Naive thymus-derived CD4-positive, alpha-beta T cell (primary cell): Measurements from ENCODE around the gene MMS19. TPM values are rescaled to one million over a fixed set of nuclear protein-coding genes. Genes with fewer than 3 reads are reported as not detected.
A peak's percentile ranks its signal among the peaks of the same experiment; 100 is the strongest.

Experiments used
- ATAC-seq: fragments of 150-1000 bp; cut with Tn5 transposase; 2 replicates; pipeline ENCODE4 v1.10.0; 2021; ENCODE audit warnings: mild to moderate bottlenecking, moderate library complexity
- CTCF ChIA-PET: fragments of 350-600 bp; sonication (Branson Sonifier 250); formaldehyde crosslinking; loops from one replicate; lab custom pipeline; 2021; ENCODE audit warnings: antibody characterized with exemption; lab: Charles Lee
- POLR2A ChIA-PET: fragments of 350-600 bp; sonication (Branson Sonifier 250); formaldehyde crosslinking; loops from one replicate; lab custom pipeline; 2021; ENCODE audit warnings: antibody characterized with exemption, inconsistent platforms; lab: Charles Lee
- DNase-seq, 9 donors: peaks; one replicate each; pipeline versions ENCODE4 v3.0.0 to v3.0.0-alpha.2; 2020 to 2022; ENCODE audit warnings: mixed read lengths in 1 of 9
- H3K27ac ChIP-seq: one replicate; pipeline ENCODE4 v1.7.0; 2013; ENCODE audit warnings: mild to moderate bottlenecking, low read depth, low read length, moderate library complexity
- H3K27me3 ChIP-seq, 2 donors: one replicate each; pipeline ENCODE4 v1.7.0; 2013; ENCODE audit warnings: low read length in 2 of 2, mild to moderate bottlenecking in 2 of 2, moderate library complexity in 2 of 2; ENCODE audit not compliant: control insufficient read depth in 2 of 2, insufficient read depth in 2 of 2
- H3K36me3 ChIP-seq, 3 experiments: 1 replicate in 2 of 3; 2 replicates in 1 of 3; pipeline ENCODE4 v1.7.0; 2013; ENCODE audit warnings: low read length in 3 of 3, mild to moderate bottlenecking in 3 of 3, moderate library complexity in 1 of 3; ENCODE audit not compliant: insufficient read depth in 3 of 3, control insufficient read depth in 2 of 3
- H3K4me1 ChIP-seq, 2 donors: one replicate each; pipeline ENCODE4 v1.7.0; 2013; ENCODE audit warnings: low read length in 2 of 2, mild to moderate bottlenecking in 2 of 2, moderate library complexity in 1 of 2; ENCODE audit not compliant: control insufficient read depth in 2 of 2, insufficient read depth in 2 of 2
- H3K4me3 ChIP-seq: 2 replicates; pipeline ENCODE4 v1.7.0; 2013; ENCODE audit warnings: mild to moderate bottlenecking, low read length
- H3K9me3 ChIP-seq, 3 experiments: 1 replicate in 2 of 3; 2 replicates in 1 of 3; pipeline ENCODE4 v1.7.0; 2013; ENCODE audit warnings: low read length in 3 of 3; ENCODE audit not compliant: control insufficient read depth in 2 of 3
- H3K27ac Mint-ChIP-seq, 9 donors: one replicate each; pipeline ENCODE4 v1.8.0; 2020 to 2022; ENCODE audit warnings: mixed read lengths in 9 of 9, mild to moderate bottlenecking in 8 of 9, moderate library complexity in 5 of 9, inconsistent platforms in 2 of 9
- H3K27me3 Mint-ChIP-seq, 5 donors: one replicate each; pipeline ENCODE4 v1.8.0; 2021 to 2022; ENCODE audit warnings: mixed read lengths in 5 of 5, mild to moderate bottlenecking in 1 of 5
- H3K36me3 Mint-ChIP-seq, 5 donors: one replicate each; pipeline ENCODE4 v1.8.0; 2020 to 2022; ENCODE audit warnings: mixed read lengths in 5 of 5, mild to moderate bottlenecking in 3 of 5, inconsistent platforms in 1 of 5
- H3K4me1 Mint-ChIP-seq, 7 donors: one replicate each; pipeline ENCODE4 v1.8.0; 2020 to 2022; ENCODE audit warnings: mixed read lengths in 7 of 7, mild to moderate bottlenecking in 3 of 7, inconsistent platforms in 1 of 7
- H3K4me3 Mint-ChIP-seq, 10 donors: one replicate each; pipeline ENCODE4 v1.8.0; 2020 to 2022; ENCODE audit warnings: mild to moderate bottlenecking in 10 of 10, mixed read lengths in 10 of 10, moderate library complexity in 6 of 10, inconsistent platforms in 2 of 10
- H3K9me3 Mint-ChIP-seq, 11 donors: one replicate each; pipeline ENCODE4 v1.8.0; 2020 to 2022; ENCODE audit warnings: mixed read lengths in 11 of 11, mild to moderate bottlenecking in 4 of 11, inconsistent platforms in 1 of 11, moderate library complexity in 1 of 11
- intact Hi-C, 2 donors: fragments of 100-400 bp; cut with micrococcal nuclease; formaldehyde crosslinking; loops; one replicate each; pipeline ENCODE4 v1.15.1; 2023
- polyA plus RNA-seq, 2 donors: library from polyadenylated mRNA; unstranded; fragments of 300-500 nt; fragmentation: Illumina TruSeq; gene quantifications; one replicate each; pipeline ENCODE4 v1.2.3, GENCODE V29; 2021
- total RNA-seq, 6 experiments: library from RNA in 5 of 6; stranded (reverse) in 5 of 6; gene quantifications; 1 replicate in 5 of 6; 2 replicates in 1 of 6; pipeline ENCODE4 v1.2.3 and lab custom pipeline; 2021 to 2026

The MMS19 gene
- 100 to 1,000 TPM in 2 of 5 experiments, 10 to 100 TPM in 3; 68.7 to 113 (median 87.9) TPM for total RNA-seq
- 10 to 100 TPM; 37.4 to 59.0 TPM for polyA plus RNA-seq
- 98.5 reads per million, percentile 84 among the genes with 10 or more reads in this experiment for total RNA-seq (lab: John Stamatoyannopoulos, UW)

GRCh38 chr10:97498076-97498840 is at the start of gene MMS19:
Gene MMS19, minus strand, starts transcription at chr10:97498422. Its CDS starts 38 bp downstream, at chr10:97498384.
- ATAC-seq, result peak; percentile 89
- peak within 1 kb of the TSS; percentile 81 for H3K27ac ChIP-seq
- Mint-ChIP-seq H3K4me1 (peaks cover 28 to 65% (median 49%) of the 10 kb centered on the region in 7 donors), H3K36me3 (peaks cover 0 to 2% (median 0%) of the 10 kb centered on the region in 5 donors), H3K27me3 (peaks cover 0 to 34% (median 21%) of the 10 kb centered on the region in 5 donors), H3K9me3 (no peaks in the 10 kb centered on the region), H3K4me3 (peak within 1 kb of the TSS; percentile 85 to 99 (median 98)), H3K27ac (peak within 1 kb of the TSS; percentile 94 to 98 (median 97))
- DNase-seq, result peak; percentile 99 to 100 (median 100)
- CTCF ChIA-PET, result no interaction called here
- POLR2A ChIA-PET, result no interaction called here
- H3K4me3 ChIP-seq, result peak within 1 kb of the TSS; percentile 96
- no peaks in the 10 kb centered on the region for H3K9me3 ChIP-seq
- H3K36me3 ChIP-seq, result peaks cover 0 to 6% (median 0%) of the 10 kb centered on the region in 3 experiments
- H3K27me3 ChIP-seq, result no peaks in the 10 kb centered on the region
- peaks cover 20 to 41% of the 10 kb centered on the region in 2 donors for H3K4me1 ChIP-seq
- intact Hi-C loops, result loop anchor here (1.0 to 10.0 kb wide), 22 partner anchors 15 to 911 kb away; partner anchors contain the start of genes ARHGAP19 (in 2 of the 2), AVPI1 (in 2 of the 2), EXOSC1 (in 2 of the 2) and FRAT2 (in 2 of the 2)

- CTCF ChIA-PET, result no interaction called here
- Mint-ChIP-seq H3K9me3 (no peaks in the 10 kb centered on the region), H3K27me3 (peaks cover 0 to 3% (median 0%) of the 10 kb centered on the region in 5 donors), H3K27ac (no peak overlapping the region), H3K36me3 (no peaks in the 10 kb centered on the region), H3K4me3 (no peak overlapping the region), H3K4me1 (peaks cover 0 to 10% (median 0%) of the 10 kb centered on the region in 7 donors)
- ATAC-seq (no peak), DNase-seq (no peak)
- Histone ChIP-seq H3K4me1 (no peaks in the 10 kb centered on the region), H3K27ac (no peak overlapping the region), H3K27me3 (no peaks in the 10 kb centered on the region), H3K36me3 (no peaks in the 10 kb centered on the region), H3K4me3 (no peak overlapping the region), H3K9me3 (no peaks in the 10 kb centered on the region)
- POLR2A ChIA-PET, result no interaction called here
- intact Hi-C loops, result no loop called here
Measured at GRCh38 chr10:97547962-97548361, 49.7 kb upstream of the MMS19 start.

GRCh38 chr10:97547271-97547600 is 49.0 kb upstream of the MMS19 start:
- H3K36me3 Mint-ChIP-seq, result no peaks in the 10 kb centered on the region
- DNase-seq, result no peak
- H3K27me3 Mint-ChIP-seq, result peaks cover 0 to 3% (median 0%) of the 10 kb centered on the region in 5 donors
- Histone ChIP-seq H3K36me3 (no peaks in the 10 kb centered on the region), H3K27me3 (no peaks in the 10 kb centered on the region), H3K9me3 (no peaks in the 10 kb centered on the region), H3K4me1 (no peaks in the 10 kb centered on the region), H3K27ac (no peak overlapping the region), H3K4me3 (no peak overlapping the region)
- POLR2A ChIA-PET, result no interaction called here
- no peak overlapping the region for H3K4me3 Mint-ChIP-seq
- intact Hi-C loops, result no loop called here
- H3K27ac Mint-ChIP-seq, result no peak overlapping the region
- H3K9me3 Mint-ChIP-seq, result no peaks in the 10 kb centered on the region
- H3K4me1 Mint-ChIP-seq, result peaks cover 0 to 14% (median 0%) of the 10 kb centered on the region in 7 donors
- ATAC-seq, result no peak
- CTCF ChIA-PET, result no interaction called here

GRCh38 chr10:97546456-97547270 is 48.4 kb upstream of the MMS19 start:
- Histone ChIP-seq H3K27me3 (no peaks in the 10 kb centered on the region), H3K36me3 (no peaks in the 10 kb centered on the region), H3K4me1 (no peaks in the 10 kb centered on the region), H3K9me3 (no peaks in the 10 kb centered on the region), H3K27ac (no peak overlapping the region), H3K4me3 (no peak overlapping the region)
- CTCF ChIA-PET, result interaction anchor here (0.5 to 1.1 kb wide), 2 partner anchors 13 to 887 kb away, joined by 3 read pairs; no protein-coding TSS in a partner anchor
- no peak overlapping the region for H3K27ac Mint-ChIP-seq
- peaks cover 0 to 19% (median 0%) of the 10 kb centered on the region in 7 donors for H3K4me1 Mint-ChIP-seq
- ATAC-seq (no peak), DNase-seq (no peak)
- H3K27me3 Mint-ChIP-seq, result peaks cover 0 to 3% (median 0%) of the 10 kb centered on the region in 5 donors
- POLR2A ChIA-PET, result interaction anchor here (0.7 kb wide), 1 partner anchor 155 kb away, joined by 3 read pairs; no protein-coding TSS in a partner anchor
- H3K36me3 Mint-ChIP-seq, result no peaks in the 10 kb centered on the region
- H3K9me3 Mint-ChIP-seq, result no peaks in the 10 kb centered on the region
- H3K4me3 Mint-ChIP-seq, result no peak overlapping the region
- intact Hi-C loops, result no loop called here

GRCh38 chr10:97543025-97543546 is 44.9 kb upstream of the MMS19 start:
- H3K9me3 Mint-ChIP-seq, result no peaks in the 10 kb centered on the region
- no peak overlapping the region for H3K4me3 ChIP-seq
- peak overlapping the region in 1 of 10 donors; percentile 35 for H3K4me3 Mint-ChIP-seq
- intact Hi-C loops, result no loop called here
- H3K4me1 Mint-ChIP-seq, result peaks cover 0 to 19% (median 0%) of the 10 kb centered on the region in 7 donors
- no peaks in the 10 kb centered on the region for H3K4me1 ChIP-seq
- no peaks in the 10 kb centered on the region for H3K27me3 ChIP-seq
- ChIA-PET CTCF (interaction anchor here (1.4 kb wide), 1 partner anchor 43 kb away, joined by 3 read pairs; no protein-coding TSS in a partner anchor), POLR2A (no interaction called here)
- no peaks in the 10 kb centered on the region for H3K9me3 ChIP-seq
- peaks cover 0 to 3% (median 0%) of the 10 kb centered on the region in 5 donors for H3K27me3 Mint-ChIP-seq
- ATAC-seq (peak; percentile 88), DNase-seq (peak in 1 of 9 donors; percentile 70)
- H3K27ac ChIP-seq, result no peak overlapping the region
- peak overlapping the region in 2 of 9 donors; percentile 64 to 74 for H3K27ac Mint-ChIP-seq
- no peaks in the 10 kb centered on the region for H3K36me3 Mint-ChIP-seq
- H3K36me3 ChIP-seq, result no peaks in the 10 kb centered on the region
